ENCODE data around the gene SCN5A.

Gene SCN5A

DNA sequence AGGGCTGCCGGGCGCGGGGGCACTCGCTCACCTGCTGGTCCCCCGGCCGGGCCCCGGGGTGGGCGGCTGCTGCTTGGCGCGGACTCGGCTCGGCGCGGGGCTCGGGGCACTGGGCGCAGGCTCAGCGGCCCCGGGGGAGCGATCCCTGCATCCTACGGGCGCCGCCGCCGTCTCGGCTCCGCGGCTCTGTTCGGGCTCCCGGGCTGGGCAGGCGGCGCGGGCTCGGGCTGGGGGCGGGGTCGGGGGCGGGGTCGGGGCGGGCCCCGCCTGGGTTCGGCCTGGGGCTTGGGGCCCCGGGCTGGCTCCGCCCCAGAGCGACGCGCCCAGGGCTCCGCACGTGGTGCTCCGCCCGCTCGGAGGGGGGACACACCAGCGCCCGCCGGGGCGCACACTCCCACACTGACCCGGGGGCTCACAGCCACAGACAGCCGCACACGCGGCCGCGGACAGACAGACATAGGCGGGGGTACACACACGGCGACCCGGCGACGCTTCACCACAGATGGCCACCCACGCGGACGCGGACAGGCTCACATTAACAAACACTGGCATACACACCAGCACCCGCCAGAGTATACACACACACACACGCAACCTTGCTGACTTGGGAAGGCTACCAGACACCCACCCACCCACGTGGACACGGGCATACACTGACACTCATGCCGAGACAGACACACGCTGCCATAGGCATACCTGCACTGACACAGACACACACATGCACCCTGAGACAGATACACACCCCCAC, at the start of gene SCN5A:
TSS of gene SCN5A (minus strand) at position 188 of the 748 bp plus-strand sequence. CDS start 16,380 bp downstream, outside the sequence.
- DNase-seq: peak in 20 of 56 donors; percentile 6 to 60 (median 22)

DNA sequence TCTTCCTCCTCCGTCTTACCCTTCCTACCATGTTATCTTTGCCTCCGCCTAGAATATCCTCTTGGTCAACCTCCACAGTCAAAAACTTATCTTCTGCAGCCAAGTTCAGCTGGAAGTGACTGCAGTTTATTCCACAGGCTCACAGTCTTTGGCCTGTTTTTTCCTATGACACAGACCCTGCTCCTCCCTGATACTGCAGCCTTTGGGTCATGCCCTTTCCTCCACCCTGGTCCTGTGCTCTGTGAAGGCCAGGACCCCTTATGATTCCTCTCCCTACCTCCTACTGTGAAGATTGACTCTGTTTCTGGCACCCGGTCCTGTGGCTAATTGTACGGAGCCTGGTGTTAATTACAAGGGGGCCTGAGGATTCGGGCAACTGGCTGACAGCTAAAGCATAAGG, 49.3 kb upstream of the SCN5A start:
- DNase-seq: no peak

- DNase-seq: no peak
Measured at GRCh38 chr3:38698061-38698460, 48.6 kb upstream of the SCN5A start.

DNA sequence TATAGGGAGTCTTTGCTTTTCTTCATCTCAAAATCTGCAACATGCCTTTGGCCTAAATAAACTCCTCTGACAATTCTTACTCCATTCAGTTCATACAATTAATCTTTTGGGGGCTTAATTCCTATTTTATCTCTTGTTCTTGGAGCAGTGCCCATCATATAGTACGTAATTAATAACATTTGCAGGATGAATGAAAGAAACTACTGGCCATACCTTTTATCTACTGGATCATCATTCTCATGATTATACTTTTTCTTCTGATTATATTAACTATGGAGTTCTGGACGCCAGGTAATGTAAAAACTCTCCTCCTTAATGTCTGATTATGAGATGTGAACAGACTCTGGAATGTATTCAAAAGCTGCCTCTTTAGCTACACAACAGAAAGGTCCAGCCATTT, 46.5 kb upstream of the SCN5A start:
- no peak for DNase-seq

DNA sequence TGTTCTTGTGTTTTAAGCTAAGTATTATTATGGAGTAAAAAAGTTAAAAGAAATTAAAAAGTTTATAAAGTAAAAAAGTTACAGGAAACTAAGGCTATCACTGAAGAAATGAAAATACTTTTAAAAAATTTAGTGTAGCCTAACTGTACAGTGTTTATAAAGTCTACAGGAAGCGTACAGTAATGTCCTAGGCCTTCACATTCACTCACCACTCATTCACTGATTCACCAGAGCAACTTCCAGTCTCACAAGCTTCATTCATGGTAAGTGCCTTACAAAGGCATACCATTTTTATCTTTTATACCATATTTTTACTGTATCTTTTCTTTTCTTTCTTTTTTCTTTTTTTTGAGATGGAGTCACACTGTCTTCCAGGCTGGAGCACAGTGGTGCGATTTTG, 40.7 kb upstream of the SCN5A start:
- DNase-seq: no peak

DNA sequence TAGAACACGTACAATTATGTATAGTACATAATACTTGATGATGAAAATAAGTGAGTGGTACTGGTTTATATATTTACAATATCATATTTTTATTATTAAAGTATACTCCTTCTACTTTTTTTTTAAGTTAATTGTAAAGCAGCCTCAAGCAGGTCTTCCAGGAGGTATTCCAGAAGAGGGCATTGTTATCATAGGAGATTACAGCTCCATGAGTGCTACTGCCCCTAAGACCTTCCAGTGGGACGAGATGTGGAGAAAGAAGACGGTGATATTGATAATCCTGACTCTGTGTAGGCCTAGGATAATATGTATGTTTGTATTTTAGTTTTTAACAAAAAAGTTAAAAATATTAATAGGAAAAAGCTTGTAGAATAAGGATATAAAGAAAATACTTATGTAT, 40.3 kb upstream of the SCN5A start:
- DNase-seq: no peak

DNA sequence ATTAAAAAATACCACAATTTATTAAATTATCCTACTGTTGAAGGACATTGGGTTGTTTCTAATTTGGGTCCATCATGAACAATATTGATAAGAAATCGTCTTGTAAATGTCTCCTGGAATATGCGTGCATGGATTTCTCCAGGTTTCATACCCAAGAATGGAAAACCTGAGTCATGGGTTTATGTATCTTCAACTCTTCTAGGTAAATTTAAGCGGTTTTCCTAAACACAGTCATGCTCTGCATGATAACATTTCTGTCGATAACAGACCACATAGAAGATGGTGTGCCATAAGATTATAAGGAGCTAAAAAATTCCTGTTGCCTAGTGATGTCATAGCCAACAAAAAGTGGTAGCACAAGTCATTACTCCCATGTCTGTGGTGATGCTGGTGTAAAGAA, 39.9 kb upstream of the SCN5A start:
- no peak for DNase-seq

GRCh38 chr3:38687321-38687720, 37.8 kb upstream of the SCN5A start:
- DNase-seq: no peak

- DNase-seq: no peak
Measured at GRCh38 chr3:38684546-38684945, 35.1 kb upstream of the SCN5A start.

DNA sequence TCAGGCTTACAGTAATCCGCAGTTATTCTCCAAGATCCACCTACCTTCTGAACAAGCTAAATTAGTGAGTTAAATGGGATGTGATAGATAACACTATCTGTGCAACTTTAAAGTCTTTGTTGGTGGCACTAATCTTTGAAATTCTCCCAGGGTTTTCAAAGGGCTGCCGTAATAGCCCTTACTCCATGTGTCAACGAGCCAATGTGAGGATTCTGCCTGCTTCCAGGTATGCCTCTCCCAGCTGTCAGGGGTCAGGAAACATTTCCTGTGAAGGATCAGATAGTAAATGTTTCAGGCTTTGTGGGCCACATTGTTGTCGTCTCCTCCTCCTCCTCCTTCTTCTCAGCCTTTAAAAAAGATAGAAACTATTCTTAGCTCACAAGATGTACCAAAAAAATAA, 20.2 kb upstream of the SCN5A start:
- DNase-seq: no peak

GRCh38 chr3:38662544-38662943, 13.1 kb upstream of the SCN5A start:
- DNase-seq: no peak

- peak in 6 of 56 donors; percentile 13 to 46 (median 24) for DNase-seq
Measured at GRCh38 chr3:38658841-38659240, 9.4 kb upstream of the SCN5A start.

DNA sequence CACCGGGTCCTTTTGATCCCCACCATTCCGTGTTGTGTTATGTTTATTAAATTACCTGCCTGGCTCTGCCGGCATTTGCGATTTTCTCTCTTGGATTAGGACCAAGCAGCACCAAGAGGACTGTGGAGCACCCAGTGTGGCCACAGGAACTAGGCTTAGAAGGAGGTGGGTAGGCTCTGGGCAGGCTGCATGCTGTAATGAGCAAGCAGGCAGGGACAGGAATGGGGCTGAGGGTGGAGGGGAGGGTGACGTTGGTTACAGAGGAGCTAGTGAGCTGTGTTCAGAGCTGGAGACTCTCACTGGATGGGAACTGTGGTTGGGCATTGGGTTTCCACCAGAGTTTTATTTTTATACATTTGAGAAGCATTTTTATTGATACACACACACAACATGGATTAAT, 7.9 kb upstream of the SCN5A start:
- DNase-seq: no peak

DNA sequence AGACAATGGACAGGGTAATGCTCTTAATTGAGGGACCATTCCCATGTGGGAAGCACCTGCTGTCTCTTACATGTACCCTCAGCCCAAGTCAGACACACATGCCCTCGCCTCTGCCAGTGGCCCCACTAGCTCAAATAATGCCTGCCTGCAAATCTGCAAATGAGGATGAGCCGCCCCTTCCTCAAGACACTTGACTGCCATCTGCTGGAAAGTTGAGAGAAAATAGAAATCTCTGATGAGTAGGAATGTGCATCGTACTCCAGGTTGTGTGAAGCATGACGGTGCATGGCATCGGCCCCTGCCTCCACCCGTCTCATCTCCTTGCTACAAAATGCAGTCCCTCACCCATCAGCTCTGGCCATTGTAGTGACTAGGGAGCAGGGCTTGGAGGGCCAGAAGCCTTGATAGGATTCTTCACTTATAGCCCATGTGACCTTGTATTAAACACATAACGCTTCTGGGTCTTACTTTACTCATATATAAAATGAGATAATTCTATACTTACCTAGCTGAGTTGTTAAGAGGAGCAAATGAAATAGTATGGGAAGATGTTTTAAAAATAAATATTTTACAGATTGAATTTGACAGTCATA, 6.3 kb upstream of the SCN5A start:
- peak in 2 of 56 donors; percentile 15 to 21 for DNase-seq

DNA sequence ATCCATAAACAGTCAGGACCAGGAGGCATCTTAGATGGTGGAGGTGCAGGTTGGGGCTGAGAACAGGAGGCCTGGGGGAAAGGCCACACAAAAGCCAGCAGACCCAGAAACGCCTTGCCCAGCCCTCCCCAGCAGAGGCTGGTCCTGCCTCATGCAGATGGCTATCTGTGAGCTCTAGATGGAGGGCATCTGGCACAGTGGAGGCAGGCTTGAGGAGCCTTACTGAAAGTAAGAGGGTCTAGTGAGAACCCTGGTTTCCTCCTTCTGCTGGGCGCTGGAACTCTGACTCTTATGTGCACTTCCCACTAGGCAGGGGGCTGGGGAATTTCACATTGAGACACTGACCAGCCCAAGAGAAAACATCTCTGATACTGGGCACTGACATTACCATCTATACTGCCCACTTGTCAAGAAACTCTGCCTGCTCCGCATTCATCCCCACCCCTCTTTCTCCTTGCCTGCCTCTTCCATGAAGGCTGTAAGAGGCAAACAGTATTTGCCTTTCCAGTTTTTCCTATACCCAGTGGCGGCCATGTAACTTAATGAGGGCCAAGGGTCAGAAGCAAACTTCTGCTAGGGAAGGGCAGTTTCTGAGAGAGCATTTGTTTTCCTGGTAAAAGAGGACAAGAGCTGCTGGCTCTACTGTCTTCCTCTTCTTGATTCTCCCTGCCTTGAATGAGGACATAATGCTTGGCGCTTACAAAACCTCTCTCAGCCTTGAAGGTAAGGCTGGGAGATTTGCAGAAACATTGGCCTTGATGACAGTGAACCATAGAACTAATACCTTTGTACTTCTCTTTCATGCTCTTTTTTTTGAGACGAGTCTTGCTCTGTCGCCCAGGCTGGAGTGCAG, 4.4 kb upstream of the SCN5A start:
- DNase-seq: no peak

DNA sequence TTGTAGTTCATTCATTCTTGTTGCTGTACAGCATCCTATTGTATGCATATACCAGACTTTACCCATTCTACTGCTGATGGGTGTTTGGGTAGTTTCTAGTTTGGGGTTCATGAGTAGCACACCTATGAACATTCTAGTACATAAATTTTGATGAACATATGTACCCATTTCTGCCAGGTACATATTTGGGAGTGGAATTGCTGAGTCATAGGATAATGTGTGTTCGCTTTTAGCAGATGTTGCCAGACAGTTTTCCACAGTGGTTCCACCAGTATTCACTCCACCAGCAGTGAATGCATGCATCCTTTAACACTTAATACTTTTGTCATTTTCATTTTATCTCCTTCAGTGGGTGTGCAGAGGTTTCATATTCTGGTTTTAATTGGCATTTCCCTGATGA, 3.4 kb upstream of the SCN5A start:
- DNase-seq: no peak

DNA sequence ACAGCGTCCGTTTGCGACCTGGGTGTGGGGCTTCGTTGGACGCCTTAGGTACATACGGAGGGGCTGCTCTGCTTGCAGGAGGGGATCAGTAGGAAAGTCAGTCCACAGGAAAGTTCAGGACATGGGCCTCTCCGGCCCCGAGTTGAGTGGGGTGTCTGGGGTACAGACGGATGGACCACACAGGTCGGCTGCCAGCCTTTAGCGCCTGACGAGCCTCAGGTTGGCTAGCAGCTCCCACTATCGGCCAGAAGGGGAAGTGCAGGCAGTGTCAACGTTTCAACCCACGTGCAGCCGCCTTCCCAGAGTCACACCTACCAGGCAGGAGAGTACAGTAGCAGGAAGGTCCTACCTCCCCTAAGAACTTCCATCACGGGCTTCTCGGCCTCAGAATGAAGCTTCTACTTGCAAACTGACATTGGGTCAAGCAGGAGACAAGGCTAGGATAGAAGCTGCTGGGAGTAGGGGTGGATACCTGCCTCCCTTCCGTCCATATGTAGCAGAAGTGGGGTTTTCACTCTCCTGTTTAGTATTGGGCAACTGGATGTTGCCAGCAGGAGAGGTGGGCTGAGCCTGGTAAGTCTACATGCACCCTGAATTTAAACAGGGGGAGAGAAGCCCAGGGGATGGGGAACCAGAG, 1.8 kb upstream of the SCN5A start:
- peak in 34 of 56 donors; percentile 7 to 66 (median 30) for DNase-seq

DNA sequence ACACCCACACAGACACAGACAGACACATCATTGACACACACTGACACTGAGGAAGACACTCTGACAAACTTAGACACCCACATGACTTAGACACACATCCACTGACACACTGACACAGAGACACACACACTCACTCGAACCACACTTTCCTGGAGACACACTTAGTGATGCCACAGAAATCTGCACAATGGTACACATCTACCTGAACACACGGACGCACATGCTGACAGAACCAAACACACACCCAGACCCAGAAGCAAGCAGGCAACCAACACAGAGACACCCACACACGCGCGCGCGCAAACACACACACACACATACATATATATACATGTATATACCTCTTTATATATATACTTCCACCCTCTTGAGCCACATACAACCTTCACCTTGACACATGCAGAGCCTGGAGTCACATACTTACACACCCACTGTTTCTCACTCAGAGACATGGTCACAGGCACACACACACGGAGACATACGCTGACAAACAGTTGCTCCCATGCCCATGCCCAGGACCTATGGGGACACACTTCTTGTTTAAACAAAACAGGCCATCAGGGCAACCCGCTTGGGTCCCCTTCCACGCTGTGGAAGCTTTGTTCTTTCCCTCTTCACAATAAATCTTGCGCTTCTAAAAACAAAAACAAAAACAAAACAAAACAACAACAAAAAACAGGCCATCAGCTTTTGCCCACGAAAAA, 913 bp upstream of the SCN5A start:
- DNase-seq: peak in 9 of 56 donors; percentile 14 to 53 (median 31)

GRCh38 chr3:38648659-38649499, 608 bp downstream of the SCN5A start:
- no peak for DNase-seq

DNA sequence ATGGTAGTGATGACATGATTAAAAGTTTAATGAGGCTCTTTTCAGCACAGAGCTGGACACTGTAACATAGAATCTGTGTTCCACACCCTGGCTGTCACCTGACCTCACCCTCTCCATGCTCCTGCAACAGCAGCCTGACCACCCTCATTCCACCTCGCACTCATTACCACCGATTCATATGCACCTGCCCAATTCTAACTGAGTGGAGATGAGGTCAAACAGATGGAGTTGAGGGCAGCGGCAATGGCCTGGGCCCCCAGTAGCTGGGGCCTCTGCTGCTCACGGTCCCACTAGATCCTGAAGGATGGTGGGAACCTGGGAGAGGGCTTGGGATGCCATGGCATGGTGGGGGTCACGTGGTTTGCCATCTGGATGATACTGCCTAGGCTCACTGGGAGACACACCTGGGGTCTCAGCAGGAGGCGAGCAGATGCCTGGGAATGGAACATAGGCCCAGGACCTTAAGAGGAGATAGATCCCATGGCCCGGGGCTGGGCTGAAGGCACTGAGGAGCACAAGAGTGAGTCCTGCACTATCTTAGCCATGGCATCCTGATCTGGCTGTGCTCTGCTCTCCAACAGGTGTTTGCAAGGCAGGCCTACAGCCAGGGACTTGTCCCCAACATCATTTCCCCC, 1.3 kb downstream of the SCN5A start:
- no peak for DNase-seq

All from nucleus accumbens (tissue), 56 donors.